ENCODE data around the gene PCBD1.

- TF ChIP-seq CTCF (IDR thresholded peaks at IDR 0.05) (no peak), POLR2A (IDR thresholded peaks at IDR 0.05) (no peak)
These were observed 31.9 kb downstream of the PCBD1 start for GRCh38 chr10:70856454-70856853.

Measured in testis (tissue), 2 donors.